ENCODE data around the gene SCIN.
"Not testable (repeated sequence)": the region's sequence is repeated elsewhere in the genome, so short reads cannot be mapped to it uniquely, and the experiment has no call there.

SCIN gene

DNA sequence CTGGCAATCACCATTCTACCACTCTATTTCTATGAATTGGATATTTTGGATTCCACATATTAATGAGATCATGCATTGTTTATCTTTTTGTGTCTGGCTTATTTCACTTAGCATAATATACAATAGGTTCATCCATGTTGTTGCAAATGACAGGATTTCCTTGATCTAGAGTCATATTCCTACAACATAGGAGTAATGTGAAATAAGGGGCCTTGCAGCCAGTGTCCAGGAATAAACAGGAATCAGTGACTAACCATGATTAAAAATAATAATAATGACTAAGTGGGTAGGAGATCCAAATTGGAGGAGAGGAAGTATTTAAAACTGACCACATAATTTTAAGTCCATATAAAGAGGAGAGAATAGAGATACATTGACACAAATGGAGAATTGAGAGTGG lies 49.9 kb downstream of the SCIN start:
- DNase-seq = no peak

DNA sequence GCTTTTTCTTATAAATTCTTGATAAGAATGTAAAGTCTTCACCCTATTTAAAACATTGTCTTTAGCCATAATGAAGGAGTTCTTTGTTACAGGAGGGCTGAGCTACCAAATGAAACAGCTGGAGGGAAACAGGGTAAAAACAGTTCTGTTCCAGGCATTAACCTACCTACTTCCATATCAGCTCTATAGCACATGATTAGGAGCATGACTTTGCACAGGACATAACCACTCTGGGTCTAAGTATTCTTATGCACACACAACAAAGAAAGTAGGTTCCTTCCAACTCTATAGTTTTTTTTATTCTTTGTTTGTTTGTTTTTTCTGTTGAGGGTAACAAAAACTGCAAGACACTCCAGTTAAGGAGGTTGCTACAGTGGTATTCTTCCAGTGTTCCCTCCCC lies 52.7 kb downstream of the SCIN start:
- DNase-seq = no peak

DNA sequence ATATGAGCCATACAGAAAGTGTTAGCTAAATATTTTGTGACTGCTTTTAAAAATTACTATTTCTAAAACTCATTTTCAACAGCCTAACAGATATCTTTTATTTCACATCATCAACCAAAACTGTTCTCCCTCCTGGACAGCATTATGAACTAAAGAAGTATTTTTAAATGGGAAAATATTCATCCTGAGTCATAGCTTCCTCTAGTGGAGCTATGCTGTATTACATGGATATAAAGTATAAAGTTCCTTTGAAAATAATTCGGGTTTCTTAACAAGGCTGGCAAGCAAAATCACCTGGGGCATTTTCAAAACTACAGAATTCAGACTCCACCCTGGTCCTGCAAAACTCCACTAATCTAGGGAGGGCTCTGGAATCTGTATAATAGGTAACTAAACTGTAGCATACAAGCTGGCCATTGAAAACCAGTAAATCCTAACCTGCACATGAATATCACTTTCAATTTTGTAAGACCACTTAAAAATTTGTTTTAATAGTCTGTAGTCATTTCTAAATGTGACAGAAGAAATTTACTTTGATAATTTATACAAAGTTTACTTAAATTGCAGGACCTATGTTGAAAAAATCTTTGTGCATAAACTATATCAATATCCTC lies 53.5 kb downstream of the SCIN start:
- no peak for DNase-seq

DNA sequence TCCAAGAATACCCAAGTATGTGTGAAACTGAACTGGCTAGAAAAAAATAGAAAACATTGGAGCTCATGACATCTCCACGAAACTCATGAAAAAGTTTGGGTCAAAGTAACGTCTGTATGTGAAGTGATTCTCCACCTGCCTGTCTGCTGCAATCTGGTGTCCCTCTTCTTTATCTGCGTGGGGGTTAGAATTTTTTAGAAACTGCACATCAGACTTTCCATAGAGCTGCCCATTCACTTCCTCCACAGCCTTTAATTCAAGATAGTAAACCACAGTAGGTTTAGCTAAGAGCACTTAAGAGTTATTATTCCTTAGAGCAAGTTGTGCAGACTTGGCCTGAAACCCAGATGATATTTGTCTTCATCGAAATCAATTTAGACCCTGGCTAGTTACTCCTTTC lies 55.3 kb downstream of the SCIN start:
- no peak for DNase-seq

DNA sequence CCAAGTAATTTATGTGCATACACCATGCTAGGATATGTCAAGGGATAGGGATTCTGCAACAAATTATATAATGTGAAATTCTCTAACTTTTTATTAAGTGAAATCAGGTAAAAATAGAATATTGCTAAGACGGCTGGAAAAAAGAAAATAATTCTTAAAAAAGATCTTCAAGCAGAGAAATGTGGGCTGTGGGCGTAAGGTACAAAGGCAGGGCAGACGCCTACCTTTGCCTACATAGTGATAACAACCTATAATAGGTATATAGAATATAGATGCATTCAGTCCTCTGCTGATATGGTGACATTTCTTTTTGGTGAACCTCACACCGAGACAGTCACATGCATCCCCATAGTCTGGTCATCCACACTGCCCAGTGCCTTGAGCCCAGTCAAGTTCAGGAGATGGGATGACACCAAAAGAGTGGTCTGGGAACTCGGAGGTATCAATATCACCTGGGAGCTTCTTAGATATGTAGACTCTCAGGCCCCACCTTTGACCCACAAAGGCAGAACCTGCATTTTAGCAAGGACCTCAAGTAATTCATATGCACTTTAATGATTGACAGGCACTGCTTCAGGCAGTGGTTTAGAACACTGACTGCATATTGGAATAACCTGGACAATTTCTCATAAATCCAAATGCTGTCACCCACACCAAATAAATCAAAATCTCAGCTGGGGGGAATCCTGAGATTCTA lies 59.4 kb downstream of the SCIN start:
- no peak for DNase-seq

DNA sequence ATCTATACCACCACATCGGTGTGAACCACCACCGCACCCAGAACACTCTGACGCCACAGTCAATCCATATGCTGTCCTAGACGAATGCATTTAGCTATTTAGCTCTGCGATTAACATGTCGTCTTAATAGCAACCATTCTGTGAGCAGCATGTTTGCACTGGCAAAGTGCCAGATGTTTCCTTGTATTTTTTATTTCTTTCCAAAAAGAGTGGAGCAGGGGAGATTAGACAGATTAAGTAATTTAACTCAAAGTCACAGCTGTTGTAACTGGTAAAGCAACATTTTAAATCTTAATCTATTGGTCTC lies 59.9 kb downstream of the SCIN start:
- no peak for DNase-seq

DNA sequence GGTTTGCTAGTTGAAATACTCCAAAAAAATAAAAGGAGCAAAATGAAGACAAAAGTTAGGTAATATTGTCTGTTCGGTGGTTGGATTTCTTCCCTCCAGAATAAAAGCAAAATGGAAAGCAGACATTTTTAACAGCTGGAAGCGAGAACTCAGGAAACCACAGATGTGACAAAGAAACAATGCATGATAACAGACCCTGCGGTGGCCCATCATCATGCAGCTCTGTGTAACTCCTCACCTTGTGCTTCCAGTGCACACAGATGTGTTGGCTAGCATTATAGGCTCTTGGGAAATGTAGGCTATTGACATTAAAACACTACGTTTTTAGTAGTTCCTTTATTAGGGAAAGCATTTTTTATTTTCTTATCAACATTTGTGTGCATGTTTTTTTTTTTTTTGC lies 63.1 kb downstream of the SCIN start:
- no peak for DNase-seq

DNA sequence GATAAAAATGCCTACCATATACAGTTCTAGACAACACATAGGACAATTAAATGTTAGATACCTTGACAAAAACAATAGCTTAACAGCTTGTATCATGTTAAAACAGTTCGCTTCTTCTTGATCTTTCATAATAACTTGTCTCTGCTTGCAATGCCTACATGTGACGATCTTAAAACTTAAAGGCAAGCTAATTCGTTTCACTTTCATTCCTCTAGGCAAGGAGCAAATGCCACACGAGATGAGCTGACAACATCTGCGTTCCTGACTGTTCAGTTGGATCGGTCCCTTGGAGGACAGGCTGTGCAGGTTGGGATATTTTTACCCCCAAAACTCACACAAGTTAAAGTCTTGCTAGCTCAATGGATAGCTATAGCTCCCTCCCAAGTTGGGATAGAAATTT lies 65.3 kb downstream of the SCIN start:
- DNase-seq = no peak

DNA sequence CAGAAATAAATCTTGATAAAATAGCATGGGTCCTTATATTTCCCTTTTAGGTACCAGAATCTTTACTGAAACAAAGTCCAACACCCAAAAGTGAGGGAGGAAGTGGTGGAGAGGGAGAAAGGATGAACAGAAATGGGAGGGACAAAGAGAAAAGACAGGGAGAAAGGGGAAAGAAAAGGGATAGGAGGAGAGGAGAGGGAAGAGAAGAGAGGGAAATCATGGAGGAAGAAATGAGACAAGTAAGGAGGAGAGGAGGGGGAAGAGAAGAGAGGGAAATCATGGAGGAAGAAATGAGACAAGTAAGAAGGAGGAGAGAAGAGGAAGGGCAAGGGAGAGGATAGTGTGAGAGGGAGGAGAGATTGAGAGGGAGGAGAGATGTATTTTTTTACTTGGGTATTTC lies 66.8 kb downstream of the SCIN start:
- no peak for DNase-seq

DNA sequence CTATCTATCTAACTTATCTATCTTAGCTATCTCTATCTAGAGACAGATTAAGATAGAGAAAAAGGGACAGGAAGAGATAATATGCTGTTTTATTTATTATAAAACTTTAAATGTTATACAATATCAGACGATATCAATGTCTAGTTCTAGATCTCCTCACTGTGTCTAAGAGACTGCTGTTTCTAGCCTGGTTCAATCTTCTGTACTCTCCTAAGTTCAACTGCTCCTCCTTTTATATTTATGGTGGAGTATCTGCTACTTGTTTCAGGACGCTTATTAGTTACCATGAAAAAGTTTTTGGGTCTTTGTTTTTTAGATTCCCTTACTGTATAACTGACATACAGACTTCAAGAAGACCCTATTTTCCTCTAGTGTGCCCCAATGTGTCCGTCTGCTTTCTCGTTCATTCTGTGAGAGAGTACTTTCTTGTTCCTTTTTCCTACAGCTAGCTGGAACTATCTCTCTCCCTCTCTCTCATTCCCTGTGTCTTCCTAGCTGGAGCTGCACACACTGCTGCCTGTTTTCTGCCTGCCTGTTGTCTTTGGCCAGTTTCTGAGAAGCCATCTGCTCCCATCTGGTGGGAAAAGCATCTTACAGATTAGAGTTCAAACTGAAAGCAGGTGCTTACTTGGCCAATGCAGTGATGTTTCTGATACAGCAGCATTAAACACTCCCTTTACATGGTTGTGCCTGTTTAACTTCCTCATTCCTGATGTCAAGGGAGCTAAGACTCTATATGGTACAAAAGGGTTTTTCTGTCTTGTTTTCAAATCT lies 67.5 kb downstream of the SCIN start:
- no peak for DNase-seq

DNA sequence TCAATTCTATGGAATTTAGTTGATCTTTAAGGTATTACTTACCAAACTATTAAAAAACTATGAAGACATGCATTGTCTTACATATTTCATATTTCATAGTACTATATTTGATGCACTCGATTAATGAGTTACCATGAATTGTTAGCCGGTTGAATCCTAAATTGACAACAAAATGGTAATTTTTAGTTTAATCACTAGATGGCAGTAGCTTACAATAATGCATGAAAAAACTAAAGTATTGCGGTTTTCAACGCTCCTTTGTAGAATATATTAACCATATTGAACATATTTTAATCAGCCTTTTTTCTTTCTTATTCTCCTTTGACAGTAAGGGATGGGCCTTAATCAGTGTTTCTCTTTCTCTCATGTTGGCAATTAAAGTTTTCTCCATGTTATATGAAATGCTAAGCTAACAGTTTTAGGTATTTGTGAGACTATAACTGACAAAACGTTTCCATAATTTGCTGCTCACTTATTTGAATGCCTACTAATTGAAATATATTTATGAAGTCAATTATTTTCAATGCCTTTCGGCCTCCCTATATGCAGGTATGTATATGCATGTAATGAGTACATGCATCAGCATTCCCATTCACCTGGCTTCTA lies 68.4 kb downstream of the SCIN start:
- no peak for DNase-seq

DNA sequence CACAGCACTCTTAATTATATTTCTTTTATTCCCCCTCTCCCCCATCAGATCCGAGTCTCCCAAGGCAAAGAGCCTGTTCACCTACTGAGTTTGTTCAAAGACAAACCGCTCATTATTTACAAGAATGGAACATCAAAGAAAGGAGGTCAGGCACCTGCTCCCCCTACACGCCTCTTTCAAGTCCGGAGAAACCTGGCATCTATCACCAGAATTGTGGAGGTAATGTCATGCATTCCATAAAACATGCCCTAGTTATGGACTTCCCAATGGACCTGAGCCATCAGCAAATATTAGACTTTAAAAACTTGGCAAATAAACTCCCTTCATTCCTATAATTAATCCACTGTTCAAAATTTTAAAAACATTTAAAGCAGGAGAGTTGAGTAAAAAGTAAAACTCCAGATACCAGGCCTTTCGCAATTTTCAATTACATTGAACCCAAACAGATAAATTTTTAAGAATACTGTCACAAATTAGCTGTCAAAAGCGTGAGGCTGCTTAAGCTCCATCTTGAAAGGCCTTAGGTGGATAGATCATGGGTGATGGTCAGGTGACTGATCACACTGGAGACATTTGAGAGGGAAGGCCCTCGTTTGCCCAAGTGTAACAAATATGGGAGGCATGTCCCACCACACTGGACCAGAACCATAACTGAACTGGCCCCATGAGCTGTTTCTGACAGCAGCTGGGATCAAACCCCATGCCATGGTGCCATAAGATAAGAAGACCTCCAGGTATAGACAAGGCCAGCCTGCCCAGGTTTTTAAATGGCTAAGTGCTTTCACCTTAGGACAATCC lies 70.0 kb downstream of the SCIN start:
- no peak for DNase-seq

DNA sequence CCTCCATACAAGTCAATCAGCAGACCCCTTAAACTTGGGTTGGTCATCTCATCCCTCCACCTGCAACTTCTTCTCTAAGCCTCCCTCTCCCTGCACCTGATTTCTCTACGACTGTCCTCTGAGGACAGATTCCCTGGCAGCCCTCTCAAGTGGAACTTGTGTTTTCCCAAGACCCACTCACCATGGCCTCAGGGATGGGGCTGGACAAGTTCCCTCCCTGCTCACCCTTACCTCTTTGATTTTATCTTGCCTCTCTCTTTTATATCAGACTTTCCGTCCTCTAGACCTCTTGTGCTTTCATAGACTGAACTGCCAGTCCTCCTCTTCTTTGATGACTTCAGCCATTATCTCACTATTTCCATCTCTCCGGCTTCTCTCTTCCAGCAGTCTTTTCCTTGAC lies 70.7 kb downstream of the SCIN start:
- no peak for DNase-seq

DNA sequence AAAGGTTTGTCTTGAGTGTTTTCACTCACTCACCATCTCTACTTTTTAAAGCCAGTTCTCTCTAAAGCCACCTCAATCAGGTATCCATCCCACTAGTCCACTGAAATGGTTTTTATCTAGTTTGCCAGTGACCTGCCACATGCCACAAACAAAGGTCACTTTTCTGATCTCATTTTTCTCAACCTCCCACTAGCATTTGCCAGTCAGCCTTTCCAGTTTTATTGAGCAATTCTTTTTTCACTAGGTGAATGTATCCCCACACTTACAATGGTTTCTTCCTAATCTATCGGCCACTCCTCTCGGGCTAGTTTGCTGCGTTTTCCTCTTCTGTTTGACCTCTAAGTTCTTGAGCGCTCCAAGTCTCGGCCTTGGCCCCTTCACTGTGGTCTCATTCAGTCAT lies 72.0 kb downstream of the SCIN start:
- no peak for DNase-seq

DNA sequence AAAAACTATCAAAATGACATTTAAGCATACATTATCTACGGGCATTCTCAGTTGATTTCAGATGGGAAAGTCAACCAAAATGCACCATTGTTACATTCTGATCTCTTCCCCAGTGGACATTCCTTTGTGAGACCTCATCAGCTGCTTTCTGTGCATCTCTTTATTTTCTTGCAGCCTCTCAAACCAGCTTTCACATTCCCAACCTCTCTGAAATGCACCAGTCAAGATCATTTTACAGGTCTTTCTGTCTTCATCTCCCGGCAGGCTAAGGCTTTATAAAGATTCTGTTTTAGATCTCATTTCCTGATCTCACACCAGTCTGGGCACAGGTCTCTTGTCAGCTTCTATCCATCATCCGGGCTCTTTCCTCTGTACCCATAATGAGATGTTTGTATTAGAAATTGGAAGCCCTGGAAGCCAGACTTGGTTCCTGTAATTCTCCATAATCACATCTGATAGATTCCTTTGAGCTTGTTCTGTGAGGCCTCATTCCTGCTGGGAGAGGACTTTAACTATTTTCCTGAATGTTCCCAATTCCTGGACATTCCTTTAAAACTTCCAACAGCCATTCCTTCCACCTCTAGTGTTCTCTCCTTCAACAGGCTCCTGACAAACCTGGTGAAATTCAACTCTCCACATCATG lies 72.6 kb downstream of the SCIN start:
- DNase-seq = no peak

DNA sequence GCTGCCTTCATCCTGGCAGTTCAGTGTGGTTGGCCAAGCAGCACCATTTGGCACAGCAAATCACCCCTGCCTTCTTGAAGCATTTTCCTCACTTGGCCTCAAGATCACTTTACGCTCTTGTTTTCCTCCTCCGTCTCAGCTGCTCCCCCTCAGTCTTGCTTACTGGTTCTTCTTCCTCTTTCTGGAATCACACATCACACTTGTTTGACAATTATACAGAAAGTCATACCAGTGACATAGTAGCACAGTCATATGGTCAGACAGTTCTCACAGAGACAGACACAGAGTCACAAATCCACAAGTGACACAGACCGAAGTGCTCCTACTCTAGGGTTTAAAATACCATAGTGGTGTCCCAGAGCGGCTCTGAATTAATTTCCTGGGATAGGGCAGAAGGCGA lies 73.1 kb downstream of the SCIN start:
- DNase-seq = no peak

DNA sequence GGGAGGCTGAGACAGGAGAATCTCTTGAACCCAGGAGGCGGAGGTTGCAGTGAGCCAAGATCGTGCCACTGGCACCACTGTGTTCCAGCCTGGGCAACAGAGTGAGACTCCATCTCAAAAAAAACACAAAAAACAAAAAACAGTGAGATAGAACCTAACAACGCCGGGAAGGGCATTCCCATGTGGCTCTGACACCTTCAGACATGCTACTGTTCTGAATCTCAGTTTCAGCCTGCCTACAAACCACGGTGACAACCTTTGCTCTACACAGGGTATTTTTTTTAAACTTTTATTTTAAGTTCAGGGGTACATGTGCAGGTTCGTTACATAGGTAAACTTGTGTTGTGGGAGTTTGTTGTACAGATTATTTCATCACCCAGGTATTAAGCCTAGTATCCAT lies 74.7 kb downstream of the SCIN start:
- DNase-seq = not testable (repeated sequence)

DNA sequence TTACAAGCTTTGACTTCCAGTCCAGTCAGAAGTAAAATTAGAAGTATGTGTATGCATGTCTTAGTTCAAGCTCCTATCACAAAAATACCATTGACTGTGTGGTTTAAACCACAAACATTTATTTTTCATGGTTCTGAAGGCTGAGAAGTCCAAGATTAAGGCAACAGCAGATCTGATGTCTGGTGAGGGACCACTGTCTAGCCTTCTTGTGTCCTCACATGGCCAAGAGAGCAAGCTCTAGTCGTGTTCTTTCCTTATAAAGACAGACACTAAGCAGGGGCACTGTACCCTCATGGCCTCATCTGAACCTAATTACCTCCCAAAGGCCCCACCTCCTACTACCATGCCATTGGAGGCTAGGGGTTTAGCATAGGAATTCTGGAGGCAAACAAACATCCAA lies 75.6 kb downstream of the SCIN start:
- no peak for DNase-seq

DNA sequence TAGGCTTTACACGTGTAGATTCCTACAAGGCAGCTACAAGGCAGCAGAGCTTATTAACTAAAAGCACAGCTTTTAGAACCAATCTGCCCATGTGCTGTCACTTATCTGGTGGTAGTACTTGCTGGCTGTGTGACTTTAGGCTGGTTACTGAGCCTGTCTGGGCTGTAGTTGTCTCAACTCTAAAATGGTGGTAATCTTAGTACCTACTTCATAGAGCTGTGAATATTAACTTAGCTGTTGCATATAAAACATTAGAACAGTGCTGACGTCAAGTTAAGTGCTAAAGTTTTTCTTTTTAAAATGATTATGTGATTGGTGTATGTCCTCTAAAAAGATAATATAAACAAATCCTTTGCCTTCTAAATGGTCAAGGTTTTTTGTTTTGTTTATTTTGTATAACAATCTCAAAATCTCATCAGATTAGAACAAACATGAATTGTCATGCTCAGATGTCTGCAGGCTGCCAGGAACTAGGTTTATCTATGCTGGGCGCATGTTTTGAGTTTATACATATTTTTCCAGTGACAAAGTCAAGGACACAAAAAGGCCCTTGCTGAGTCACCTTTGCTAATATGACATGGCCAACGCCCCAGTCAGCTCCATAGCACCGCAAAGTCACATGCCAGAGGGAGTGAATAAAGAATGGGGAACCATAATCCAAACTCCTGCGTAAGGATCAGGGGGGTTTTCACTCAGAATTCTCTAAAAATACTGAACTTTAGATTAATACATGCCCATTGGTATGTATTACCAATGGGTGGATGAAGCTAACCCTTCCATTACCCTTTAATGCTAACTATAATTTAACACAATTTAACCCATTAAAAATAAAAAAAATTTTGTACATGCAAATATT lies 77.1 kb downstream of the SCIN start:
- DNase-seq = no peak

DNA sequence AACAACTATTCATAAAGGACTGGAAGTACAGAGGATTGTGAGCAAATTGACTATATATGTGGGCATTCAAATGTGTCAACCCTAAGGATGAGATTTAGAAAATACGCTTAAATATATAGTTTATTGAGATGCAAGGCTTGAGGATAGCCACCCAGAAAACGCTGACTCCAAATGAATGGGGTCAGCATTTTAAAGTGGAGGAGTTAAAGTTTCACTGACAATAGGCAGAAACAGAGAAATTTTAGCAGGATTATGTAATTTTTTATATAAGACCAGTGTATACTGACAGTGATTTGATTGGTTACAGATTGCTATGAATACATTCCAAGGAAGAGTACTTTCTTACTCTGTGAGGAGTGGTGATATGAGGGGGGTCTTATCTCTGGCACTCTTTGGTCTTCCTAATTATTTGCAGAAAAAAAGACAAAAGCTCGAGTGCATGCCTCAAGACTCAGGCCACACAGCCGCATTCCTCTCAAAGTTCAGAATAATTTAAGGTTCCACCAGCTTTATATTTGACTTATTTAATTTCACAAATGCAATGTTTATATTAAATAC lies 78.3 kb downstream of the SCIN start:
- no peak for DNase-seq

DNA sequence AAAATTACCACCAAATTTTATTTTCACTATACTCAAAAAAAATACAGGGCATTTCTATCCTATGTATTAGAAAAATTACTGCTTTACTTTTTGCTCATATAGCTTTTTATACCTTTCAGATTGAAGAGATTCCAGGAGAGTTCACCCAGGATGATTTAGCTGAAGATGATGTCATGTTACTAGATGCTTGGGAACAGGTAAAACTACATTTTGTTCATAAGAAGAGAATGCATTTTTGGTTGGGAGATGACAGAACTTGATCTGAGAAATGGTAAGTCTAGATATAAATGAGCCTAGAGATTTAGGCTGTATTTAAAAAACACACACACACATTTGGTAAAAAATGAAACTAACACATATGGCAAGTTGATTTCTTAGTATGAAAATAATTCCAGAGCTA lies 78.8 kb downstream of the SCIN start:
- DNase-seq = no peak

All from stimulated activated CD4-positive, alpha-beta T cell treated with anti-CD3 and anti-CD28 coated beads, Interleukin-15, amount 100 ng/mL, for 24 hours (primary cell).